Omental fat pad (tissue), 4 donors: Measurements from ENCODE around the gene VSIG2. TPM values are rescaled to one million over a fixed set of nuclear protein-coding genes. Genes with fewer than 3 reads are reported as not detected.

Source experiments
- ATAC-seq: fragments of 150-250 bp; one replicate; pipeline ENCODE4 v1.9.1; 2016; ENCODE audit warnings: mild to moderate bottlenecking, moderate library complexity; ENCODE audit not compliant: low FRiP score
- DNase-seq: peaks from one replicate; pipeline ENCODE4 v3.0.0-alpha.2; 2019; ENCODE audit warnings: low spot score
- CTCF ChIP-seq, 3 donors: fragments of 450-650 bp; IDR thresholded peaks; one replicate each; pipeline ENCODE4 v1.5.1; 2016 to 2017; ENCODE audit warnings: antibody characterized with exemption in 3 of 3, mild to moderate bottlenecking in 3 of 3, moderate library complexity in 2 of 3
- total RNA-seq, 4 donors: library from RNA; depleted of rRNA; stranded (reverse); fragments of >200 nt; gene quantifications; one replicate each; pipeline ENCODE4 v1.1.0, GENCODE V29; 2016

Gene VSIG2
- total RNA-seq, 4 donors from 2014 or later, result 1.4 to 14.1 (median 3.9) TPM

GRCh38 chr11:124762624-124763155, 10.6 kb upstream of the VSIG2 start:
- DNase-seq (no peak), ATAC-seq (no peak)

DNA sequence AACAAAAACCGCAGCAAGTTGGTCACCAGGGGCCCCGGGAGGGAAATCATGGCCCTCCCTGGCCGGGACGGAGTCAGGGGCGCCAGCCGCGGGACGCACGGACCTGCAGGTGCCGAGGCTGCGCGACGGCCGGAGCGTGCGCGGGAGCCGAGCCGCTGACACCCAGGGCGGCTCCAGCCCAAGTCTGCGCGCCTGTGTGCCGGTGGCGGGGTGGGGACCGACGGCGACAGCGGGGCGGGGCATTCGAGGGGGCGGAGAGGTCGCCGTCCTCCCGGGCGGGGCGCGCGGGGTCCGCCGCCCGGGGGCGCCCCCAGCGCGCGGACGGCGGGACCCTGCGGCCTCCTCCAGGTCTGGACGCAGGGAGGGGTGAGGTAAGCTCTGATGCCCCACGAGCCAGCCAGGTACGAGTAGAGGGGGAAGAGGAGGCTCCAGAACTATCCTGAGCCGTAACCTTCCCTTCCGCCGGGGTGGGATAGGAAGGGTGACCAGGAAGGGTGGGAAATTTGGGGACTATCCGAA, 10.1 kb upstream of the VSIG2 start, which contains the start of gene ESAM:
TSS of gene ESAM (minus strand) at position 186 of the 519 bp plus-strand sequence. CDS start at position 50, 136 bp downstream.
- DNase-seq, result no peak
- TF ChIP-seq CTCF (IDR thresholded peaks at IDR 0.05), result no peak
- no peak for ATAC-seq

More at GRCh38 chr11:124762624-124763155, 10.6 kb upstream of the VSIG2 start:
- no peak for TF ChIP-seq CTCF (IDR thresholded peaks at IDR 0.05)

- DNase-seq (no peak), ATAC-seq (no peak)
- no peak for TF ChIP-seq CTCF (IDR thresholded peaks at IDR 0.05)
Observed at GRCh38 chr11:124761301-124762104, 9.4 kb upstream of the VSIG2 start.

DNA sequence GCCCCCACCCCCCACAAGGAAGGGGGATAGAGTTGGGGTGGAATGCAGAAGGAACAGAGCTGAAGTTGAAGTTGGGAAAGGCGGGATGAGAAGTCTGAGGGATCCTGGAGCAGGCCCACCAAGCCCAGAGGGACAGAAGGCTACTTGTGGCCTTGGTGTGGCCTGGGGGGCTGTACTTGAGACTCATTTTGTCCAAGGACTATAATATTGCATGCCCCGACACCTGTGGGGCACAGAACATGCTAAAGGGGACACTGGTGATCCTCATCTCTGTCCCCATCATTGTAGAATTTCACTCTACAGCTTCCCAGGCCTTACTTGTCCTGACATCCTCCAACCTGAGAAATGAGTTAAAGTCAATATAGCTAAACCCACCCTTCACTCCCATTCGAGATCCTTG, 8.8 kb upstream of the VSIG2 start:
- no peak for DNase-seq
- no peak for TF ChIP-seq CTCF (IDR thresholded peaks at IDR 0.05)
- ATAC-seq, result no peak

DNA sequence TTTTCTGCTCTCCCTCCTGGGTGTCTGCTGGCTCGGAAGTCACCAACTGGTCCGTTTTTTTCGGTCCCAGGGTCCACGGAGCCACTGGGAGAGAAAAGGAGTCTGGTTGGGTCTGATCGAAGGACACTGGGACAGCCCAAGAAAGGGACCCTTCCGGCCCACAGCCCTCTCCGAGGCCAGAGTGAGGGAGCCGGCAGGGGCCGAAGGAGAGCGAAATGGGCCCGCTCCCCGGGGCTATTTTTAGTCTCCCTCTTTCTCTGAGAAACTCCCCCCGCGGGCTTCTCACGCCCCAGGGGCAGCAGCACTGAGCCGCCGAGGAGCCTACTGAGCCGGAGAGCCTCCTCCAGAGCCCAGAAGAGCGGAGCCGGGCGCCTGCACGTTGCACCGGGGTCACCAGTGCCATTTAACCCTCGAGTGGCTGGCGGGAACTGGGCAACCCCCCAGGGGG, 8.2 kb upstream of the VSIG2 start:
- no peak for DNase-seq
- ATAC-seq, result no peak

More for the DNA sequence above, 8.2 kb upstream of the VSIG2 start:
- no peak for TF ChIP-seq CTCF (IDR thresholded peaks at IDR 0.05)
